NOMO-1 treated with DMSO at 0.1 percent for 48 hours (cell line): Measurements from ENCODE around the gene SLC41A1.
"Not testable (repeated sequence)": the region's sequence is repeated elsewhere in the genome, so short reads cannot be mapped to it uniquely, and the experiment has no call there.

ENCODE experiments used
- DNase-seq: peaks from one replicate; lab custom pipeline; 2025; ENCODE audit not compliant: unreplicated experiment; lab: John Stamatoyannopoulos, UW

Gene SLC41A1

GRCh38 chr1:205812878-205813754 is at the start of gene SLC41A1:
Gene SLC41A1 (minus strand): TSS chr1:205813198. CDS start chr1:205810441, 2,757 bp downstream.
- peak; percentile 91 for DNase-seq

- no peak for DNase-seq
Observed at GRCh38 chr1:205861540-205861939, 48.5 kb upstream of the SLC41A1 start.

GRCh38 chr1:205858141-205858961 is 45.4 kb upstream of the SLC41A1 start:
- peak; percentile 13 for DNase-seq

GRCh38 chr1:205857501-205857900 is 44.5 kb upstream of the SLC41A1 start:
- DNase-seq = not testable (repeated sequence)

- DNase-seq = no peak
Observed at GRCh38 chr1:205856433-205856832, 43.4 kb upstream of the SLC41A1 start.

DNA sequence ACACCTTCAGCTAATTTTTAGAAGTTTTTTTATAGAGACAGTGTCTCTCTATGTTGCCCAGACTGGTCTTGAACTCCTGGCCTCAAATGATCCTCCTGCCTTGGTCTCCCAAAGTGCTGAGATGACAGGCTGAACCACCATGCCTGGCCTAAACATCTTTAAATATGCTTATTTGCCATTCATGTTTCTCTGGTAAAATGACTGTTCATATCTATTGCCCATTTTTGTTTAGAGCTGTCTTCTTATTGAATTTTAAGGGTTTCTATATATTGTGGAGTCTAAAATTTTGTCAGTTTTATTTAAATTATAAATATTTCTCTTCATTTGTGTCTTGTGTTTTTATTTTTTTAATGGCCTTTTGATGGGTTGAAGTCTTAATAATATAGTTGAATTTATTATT is 40.0 kb upstream of the SLC41A1 start:
- no peak for DNase-seq

GRCh38 chr1:205851993-205852392 is 39.0 kb upstream of the SLC41A1 start:
- DNase-seq = no peak

- DNase-seq = peak; percentile 94
Observed at GRCh38 chr1:205849619-205850355, 36.8 kb upstream of the SLC41A1 start, which contains the start of gene PM20D1. Gene PM20D1 (minus strand): TSS chr1:205850132. CDS start chr1:205850072, 60 bp downstream.

DNA sequence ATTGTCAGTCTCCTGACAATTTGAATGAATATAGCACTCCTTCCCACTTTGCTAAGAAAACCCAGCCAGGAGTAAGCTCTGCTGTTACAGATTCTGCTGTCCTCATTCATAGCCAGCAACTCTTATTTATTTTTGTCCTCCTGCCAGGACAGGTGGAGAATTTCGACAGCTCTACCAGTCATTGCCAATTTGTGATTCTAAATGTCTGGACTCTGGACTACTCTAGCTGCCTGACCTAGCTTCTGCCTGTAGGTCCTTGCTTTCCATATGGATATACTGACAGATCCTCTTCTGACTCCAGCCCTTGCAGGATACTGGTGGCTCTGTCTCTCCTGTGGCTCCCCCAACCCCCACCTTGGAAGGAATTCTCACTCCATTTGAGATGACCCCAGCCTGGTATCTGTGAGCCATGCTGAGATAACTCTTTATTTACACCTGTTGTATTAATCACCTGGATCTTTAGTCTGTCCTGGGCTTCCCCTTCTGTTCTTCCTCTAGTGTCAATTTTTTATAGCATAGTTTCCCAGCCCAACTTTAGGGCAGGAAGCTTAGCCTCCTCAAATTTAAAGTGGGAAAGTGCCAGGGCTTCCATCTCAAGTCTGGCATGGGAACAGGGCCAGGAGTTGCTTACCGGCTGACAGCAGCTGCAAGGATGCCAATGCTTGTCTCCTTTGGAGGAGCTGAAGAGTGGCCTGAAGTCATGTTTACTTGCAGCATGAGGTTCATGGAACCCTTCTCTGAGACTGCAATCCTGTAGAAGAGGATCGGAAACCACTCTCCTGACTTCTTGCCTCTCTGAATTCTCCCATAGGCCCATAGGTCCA is 30.2 kb upstream of the SLC41A1 start:
- no peak for DNase-seq

DNA sequence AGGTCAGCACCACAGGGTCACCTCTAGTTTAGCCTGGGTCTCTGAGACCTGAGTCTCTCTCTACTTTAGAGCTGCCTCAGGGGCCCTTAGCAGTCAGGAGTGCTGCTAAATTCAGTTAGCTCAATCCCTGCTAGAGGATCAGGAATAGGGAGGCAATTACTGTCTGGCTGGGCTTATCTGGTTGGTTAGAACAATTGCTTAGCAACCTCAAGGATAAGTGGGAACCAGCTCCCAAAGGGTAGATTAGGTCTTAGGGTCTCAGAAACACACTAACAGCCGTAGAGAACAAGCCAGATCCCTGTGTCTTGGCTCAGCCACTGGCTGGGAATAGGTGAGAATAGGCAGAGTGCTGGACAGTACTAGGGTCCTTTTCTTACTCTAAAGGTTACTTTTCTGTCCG is 29.2 kb upstream of the SLC41A1 start:
- DNase-seq = no peak

- no peak for DNase-seq
Observed at GRCh38 chr1:205840146-205840923, 27.3 kb upstream of the SLC41A1 start.

DNA sequence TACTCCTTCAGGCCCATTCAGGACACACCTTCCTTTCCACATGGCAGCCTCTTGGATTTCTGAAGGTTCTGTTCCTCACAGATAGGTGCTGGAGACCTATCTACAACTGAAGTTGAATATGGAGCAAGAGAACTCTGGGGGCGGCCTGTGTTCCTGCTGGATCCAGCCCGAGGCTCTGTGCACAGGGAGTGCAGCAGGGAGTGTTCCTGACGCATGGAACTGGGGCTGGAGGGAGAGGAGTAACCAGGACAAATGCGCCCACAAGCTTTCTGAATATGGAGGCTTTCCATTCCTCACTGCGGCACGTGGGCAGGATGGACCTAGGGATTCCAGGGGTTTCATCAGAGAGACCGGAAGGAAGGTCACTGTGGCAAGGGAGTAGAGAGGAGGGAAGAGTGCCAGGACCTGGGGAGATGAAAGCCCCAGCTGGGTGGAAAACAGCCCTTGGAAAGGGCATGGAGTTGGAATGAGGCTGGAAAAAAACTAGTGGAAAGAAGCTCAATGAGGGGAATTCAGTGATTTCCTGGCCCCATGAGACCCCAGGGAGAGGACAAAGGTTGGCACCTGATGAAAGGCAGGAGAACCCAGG is 24.5 kb upstream of the SLC41A1 start:
- no peak for DNase-seq

DNA sequence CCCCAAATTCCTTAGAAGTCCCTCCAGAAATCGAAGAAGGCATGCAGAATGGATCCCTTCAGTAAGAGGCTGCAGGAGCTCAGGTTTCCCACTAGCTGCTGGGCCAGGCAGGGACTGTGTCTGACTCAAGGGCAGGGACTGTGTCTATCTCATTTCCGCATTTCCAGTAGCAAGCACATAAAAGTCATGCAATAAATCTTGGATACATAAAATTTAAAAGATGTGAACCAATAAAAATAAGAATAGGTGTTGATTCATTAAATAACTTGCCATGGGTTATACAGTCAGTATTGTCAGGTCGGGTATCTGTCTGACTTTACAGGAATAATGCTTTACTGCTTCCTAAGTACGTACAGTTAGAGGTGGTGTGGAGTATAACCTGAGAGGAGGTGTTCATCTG is 21.8 kb upstream of the SLC41A1 start:
- DNase-seq = peak; percentile 45

- peak; percentile 62 for DNase-seq
Observed at GRCh38 chr1:205832326-205832751, 19.3 kb upstream of the SLC41A1 start.

- DNase-seq = no peak
Observed at GRCh38 chr1:205827623-205828022, 14.6 kb upstream of the SLC41A1 start.

DNA sequence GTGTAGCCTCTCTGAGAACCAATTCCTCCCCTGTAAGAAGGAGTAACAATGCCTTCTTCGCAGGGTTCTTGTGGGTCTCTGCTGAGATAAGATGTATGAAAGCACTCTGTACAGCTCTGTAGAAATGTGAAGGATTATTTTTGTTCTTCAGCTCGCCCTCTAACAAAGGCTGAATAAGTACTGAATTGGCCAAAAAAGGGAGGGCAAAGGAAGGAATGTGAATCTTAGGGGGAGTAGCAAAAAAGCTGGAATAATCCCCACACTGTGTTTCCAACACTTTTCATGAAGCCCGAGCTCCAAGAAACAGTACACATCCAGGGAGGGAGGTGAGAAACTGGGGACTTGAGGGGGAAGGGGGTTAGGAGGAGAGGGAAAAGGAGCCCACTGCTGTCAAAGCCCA is 14.0 kb upstream of the SLC41A1 start:
- DNase-seq = no peak

- DNase-seq = no peak
Observed at GRCh38 chr1:205826016-205826806, 13.2 kb upstream of the SLC41A1 start.

- DNase-seq = no peak
Observed at GRCh38 chr1:205824180-205824579, 11.2 kb upstream of the SLC41A1 start.
